B cell (primary cell): ENCODE data around the gene ZNF586. TPM values are rescaled to one million over a fixed set of nuclear protein-coding genes. Genes with fewer than 3 reads are reported as not detected.

Source experiments
- ATAC-seq: fragments of 200-7000 bp; cut with Tn5 transposase; one replicate; pipeline ENCODE4 v1.10.0; 2021; ENCODE audit warnings: low read depth, mild to moderate bottlenecking, moderate number of reproducible peaks, moderate library complexity
- CTCF ChIA-PET: fragments of 350-600 bp; sonication (Branson Sonifier 250); formaldehyde crosslinking; loops from one replicate; lab custom pipeline; 2021; ENCODE audit warnings: antibody characterized with exemption, inconsistent platforms; lab: Charles Lee
- POLR2A ChIA-PET: fragments of 350-600 bp; sonication (Branson Sonifier 250); formaldehyde crosslinking; loops from one replicate; lab custom pipeline; 2021; ENCODE audit warnings: antibody characterized with exemption; lab: Charles Lee
- DNase-seq: peaks from one replicate; pipeline ENCODE4 v3.0.0; 2013
- H2AFZ ChIP-seq: 2 replicates; pipeline ENCODE4 v1.6.1; 2012; ENCODE audit warnings: mild to moderate bottlenecking, low read depth, low read length; ENCODE audit not compliant: insufficient read depth, poor library complexity, severe bottlenecking
- H3K27ac ChIP-seq, 2 donors: 1 replicate in 1 of 2; 2 replicates in 1 of 2; pipeline ENCODE4 v1.5.1; 2012 to 2013; ENCODE audit warnings: low read length in 2 of 2, mild to moderate bottlenecking in 2 of 2, moderate library complexity in 1 of 2
- H3K27me3 ChIP-seq, 4 experiments: fragments of 200-600 bp in 1 of 4; sonication (generic) in 1 of 4; replicated peaks in 1 of 4; 1 replicate in 2 of 4; 2 replicates in 2 of 4; pipeline versions ENCODE4 v1.6.1 to v1.7.0; 2013 to 2016; ENCODE audit warnings: low read length in 3 of 4, mild to moderate bottlenecking in 2 of 4, mixed read lengths in 1 of 4, moderate library complexity in 1 of 4; ENCODE audit not compliant: insufficient read depth in 4 of 4, control insufficient read depth in 3 of 4; ENCODE audit errors: control extremely low read depth in 1 of 4
- H3K36me3 ChIP-seq, 2 experiments: replicated peaks in 1 of 2; 1 replicate in 1 of 2; 2 replicates in 1 of 2; pipeline versions ENCODE4 v1.6.1 to v1.7.1; 2013; ENCODE audit warnings: low read length in 1 of 2; ENCODE audit not compliant: insufficient read depth in 2 of 2, control insufficient read depth in 1 of 2; ENCODE audit errors: control extremely low read depth in 1 of 2, extremely low read depth in 1 of 2
- H3K4me1 ChIP-seq, 2 donors: fragments of 200-600 bp in 1 of 2; sonication (generic) in 1 of 2; 1 replicate in 1 of 2; 2 replicates in 1 of 2; pipeline versions ENCODE4 v1.5.1 to v1.6.1; 2013 to 2017; ENCODE audit warnings: low read length in 2 of 2; ENCODE audit not compliant: control insufficient read depth in 2 of 2, insufficient read depth in 2 of 2
- H3K4me2 ChIP-seq: replicated peaks from 2 replicates; pipeline ENCODE3; 2012; ENCODE audit warnings: mild to moderate bottlenecking, low read depth, low read length; ENCODE audit not compliant: poor library complexity, severe bottlenecking
- H3K4me3 ChIP-seq, 5 experiments: fragments of 200-600 bp in 1 of 5; sonication (generic) in 1 of 5; 1 replicate in 3 of 5; 2 replicates in 2 of 5; pipeline versions ENCODE4 v1.5.1 to v1.7.0; 2011 to 2016; ENCODE audit warnings: low read length in 4 of 5, mild to moderate bottlenecking in 4 of 5, low read depth in 2 of 5, control low read depth in 1 of 5, moderate library complexity in 1 of 5; ENCODE audit not compliant: insufficient read depth in 1 of 5; ENCODE audit errors: control extremely low read depth in 1 of 5, extremely low read depth in 1 of 5
- H3K79me2 ChIP-seq: fragments of 200-600 bp; sonication (generic); one replicate; pipeline ENCODE4 v1.6.0; 2016; ENCODE audit warnings: low read length; ENCODE audit not compliant: control insufficient read depth, insufficient read depth
- H3K9ac ChIP-seq: fragments of 200-600 bp; sonication (generic); 2 replicates; pipeline ENCODE4 v1.6.1; 2017; ENCODE audit warnings: mild to moderate bottlenecking, low read length, moderate library complexity
- H3K9me3 ChIP-seq, 3 donors: one replicate each; pipeline versions ENCODE4 v1.6.1 to v1.7.1; 2013; ENCODE audit warnings: low read length in 2 of 3; ENCODE audit not compliant: control insufficient read depth in 2 of 3, insufficient read depth in 1 of 3; ENCODE audit errors: control extremely low read depth in 1 of 3
- H4K20me1 ChIP-seq: 2 replicates; pipeline ENCODE4 v1.6.0; 2012; ENCODE audit warnings: mild to moderate bottlenecking, low read length; ENCODE audit not compliant: insufficient read depth, control insufficient read depth, poor library complexity, severe bottlenecking
- H3K27ac Mint-ChIP-seq: one replicate; pipeline ENCODE4 v1.8.0; 2021; ENCODE audit warnings: mixed read lengths
- H3K27me3 Mint-ChIP-seq: one replicate; pipeline ENCODE4 v1.8.0; 2021; ENCODE audit warnings: mixed read lengths
- H3K4me1 Mint-ChIP-seq: one replicate; pipeline ENCODE4 v1.8.0; 2021; ENCODE audit warnings: mixed read lengths
- H3K4me3 Mint-ChIP-seq: one replicate; pipeline ENCODE4 v1.8.0; 2021; ENCODE audit warnings: mixed read lengths
- H3K9me3 Mint-ChIP-seq: one replicate; pipeline ENCODE4 v1.8.0; 2022; ENCODE audit warnings: mixed read lengths; ENCODE audit not compliant: insufficient read depth
- CTCF ChIP-seq: fragments of 200-600 bp; IDR thresholded peaks from one replicate; pipeline ENCODE4 v1.8.0; 2022; ENCODE audit warnings: antibody characterized with exemption, mild to moderate bottlenecking
- EZH2 ChIP-seq: IDR thresholded peaks from 2 replicates; pipeline ENCODE4 v1.6.1; 2012; ENCODE audit warnings: borderline replicate concordance, low read depth, mild to moderate bottlenecking, moderate library complexity, low read length; ENCODE audit not compliant: insufficient read depth, poor library complexity, severe bottlenecking
- WGBS: methylation state at CpG from one replicate; pipeline ENCODE4 v1.1.5; 2013; ENCODE audit warnings: missing lambda C conversion rate; ENCODE audit not compliant: insufficient coverage; 5-methylcytosine and 5-hydroxymethylcytosine counted together
- intact Hi-C: fragments of 100-400 bp; cut with micrococcal nuclease; formaldehyde crosslinking; loops from one replicate; pipeline ENCODE4 v1.10.0; 2022
- polyA plus RNA-seq: library from polyadenylated mRNA; depleted of rRNA; stranded (reverse); fragments of >200 nt; gene quantifications from 2 replicates; pipeline ENCODE4 v1.2.3, GENCODE V29; 2012
- total RNA-seq, 2 donors: library from RNA; stranded (reverse); fragments of 120-200 nt in 1 of 2; gene quantifications; 1 replicate in 1 of 2; 2 replicates in 1 of 2; pipeline versions ENCODE4 v1.2.3 to v1.2.4, GENCODE V29; 2013 to 2022

Gene ZNF586
- total and polyA plus RNA-seq, 2 donors (not counting 1 experiment from before 2014, with no cell fraction given): 18.0 to 48.0 TPM

GRCh38 chr19:57800696-57801095 lies 31.2 kb downstream of the ZNF586 start:
- Histone ChIP-seq H3K27ac (no peak overlapping the region), H3K27me3 (no peaks in the 10 kb centered on the region), H4K20me1 (no peaks in the 10 kb centered on the region), H3K4me1 (peaks cover 16 to 27% of the 10 kb centered on the region in 2 donors), H3K4me3 (no peak overlapping the region), H3K79me2 (peaks cover 33% of the 10 kb centered on the region), H3K4me2 (no peak overlapping the region), H2AFZ (no peak overlapping the region), H3K36me3 (peaks cover 4 to 17% of the 10 kb centered on the region in 2 experiments), H3K9ac (no peak overlapping the region), H3K9me3 (no peaks in the 10 kb centered on the region)
- Mint-ChIP-seq H3K27ac (no peak overlapping the region), H3K4me3 (no peak overlapping the region), H3K4me1 (peaks cover 41% of the 10 kb centered on the region), H3K27me3 (no peaks in the 10 kb centered on the region), H3K9me3 (no peaks in the 10 kb centered on the region)
- WGBS: no CpG with 5 or more reads among the region's 5 CpGs
- TF ChIP-seq CTCF: no peak
- TF ChIP-seq EZH2: no peak
- intact Hi-C loops: no loop called here
- ChIA-PET POLR2A (no interaction called here), CTCF (no interaction called here)
- DNase-seq (no peak), ATAC-seq (no peak)

GRCh38 chr19:57802269-57802668 lies 32.8 kb downstream of the ZNF586 start:
- Mint-ChIP-seq H3K4me3 (peak overlapping the region; percentile 61), H3K27ac (peak overlapping the region; percentile 39), H3K9me3 (no peaks in the 10 kb centered on the region), H3K27me3 (no peaks in the 10 kb centered on the region), H3K4me1 (peaks cover 46% of the 10 kb centered on the region)
- WGBS: 22% methylated on average over 3 of the region's 4 CpGs
- peaks cover 35% of the 10 kb centered on the region for H3K79me2 ChIP-seq
- peak overlapping the region in 2 of 5 experiments; percentile 9 to 33 for H3K4me3 ChIP-seq
- H3K27me3 ChIP-seq: no peaks in the 10 kb centered on the region
- ATAC-seq: peak; percentile 71
- H3K9ac ChIP-seq: peak overlapping the region; percentile 9
- H2AFZ ChIP-seq: peak overlapping the region; percentile 27
- H3K4me1 ChIP-seq: peaks cover 16 to 27% of the 10 kb centered on the region in 2 donors
- H3K36me3 ChIP-seq: peaks cover 0 to 4% of the 10 kb centered on the region in 2 experiments
- no peaks in the 10 kb centered on the region for H3K9me3 ChIP-seq
- peaks cover 7% of the 10 kb centered on the region for H4K20me1 ChIP-seq
- H3K27ac ChIP-seq: peak overlapping the region; percentile 20 to 73
- peak; percentile 72 for DNase-seq
- intact Hi-C loops: no loop called here
- no peak for TF ChIP-seq EZH2
- TF ChIP-seq CTCF: peak; percentile 23
- POLR2A ChIA-PET: interaction anchor here (0.9 kb wide), 1 partner anchor 17 kb away, joined by 4 read pairs; no protein-coding TSS in a partner anchor
- H3K4me2 ChIP-seq: peak overlapping the region; percentile 41
- CTCF ChIA-PET: no interaction called here
